ENCODE measurements around the gene CCDC71.

DNA sequence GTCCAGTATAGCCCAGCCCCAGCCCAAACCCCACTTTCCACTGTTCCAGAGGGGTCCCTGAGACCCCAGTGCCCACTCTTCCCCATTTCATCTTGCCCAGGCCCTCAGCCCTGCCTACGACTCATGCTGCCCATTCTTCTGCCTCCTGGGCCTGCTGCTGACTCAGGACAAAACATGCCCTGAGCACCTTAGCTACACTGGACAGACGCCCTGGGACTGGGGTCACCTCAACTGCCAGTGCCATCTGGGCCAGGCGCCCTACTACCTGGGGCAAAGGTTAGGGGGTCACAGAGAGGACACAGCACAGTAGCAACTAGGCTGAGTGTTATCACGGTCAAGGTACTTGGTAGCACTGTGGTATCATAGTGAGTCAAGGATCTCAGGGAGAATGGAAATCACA is 30.6 kb downstream of the CCDC71 start:
- no peak for TF ChIP-seq CTCF (IDR thresholded peaks at IDR 0.05; ENCODE audit: extremely low read depth in 1 of 2, insufficient read depth in 1 of 2, low read depth in 1 of 2, low read length in 2 of 2)
- no peak for TF ChIP-seq POLR2AphosphoS5 (IDR thresholded peaks at IDR 0.05; ENCODE audit: insufficient read depth, low read depth, low read length)
- no peak for TF ChIP-seq POLR2A (IDR thresholded peaks at IDR 0.05; ENCODE audit: low read depth, low read length)
- TF ChIP-seq EZH2 (IDR thresholded peaks at IDR 0.05; ENCODE audit: borderline replicate concordance, low read depth, low read length, severe bottlenecking), result no peak
- TF ChIP-seq, protein P1, sequence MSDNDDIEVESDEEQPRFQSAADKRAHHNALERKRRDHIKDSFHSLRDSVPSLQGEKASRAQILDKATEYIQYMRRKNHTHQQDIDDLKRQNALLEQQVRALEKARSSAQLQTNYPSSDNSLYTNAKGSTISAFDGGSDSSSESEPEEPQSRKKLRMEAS (IDR thresholded peaks at IDR 0.05; ENCODE audit: insufficient read depth, insufficient read length), result no peak
